Measurements from ENCODE around the gene FBXO2.

FBXO2 gene

GRCh38 chr1:11651017-11651416 is 3.2 kb downstream of the FBXO2 start:
- DNase-seq = no peak

- peak; percentile 53 to 58 for DNase-seq
These were observed 3.8 kb downstream of the FBXO2 start for GRCh38 chr1:11650331-11650991.

GRCh38 chr1:11649624-11650330 is 4.5 kb downstream of the FBXO2 start:
- no peak for DNase-seq

GRCh38 chr1:11649237-11649623 is 5.0 kb downstream of the FBXO2 start:
- DNase-seq = no peak

- no peak for DNase-seq
These were observed 5.5 kb downstream of the FBXO2 start for GRCh38 chr1:11648732-11649158.

GRCh38 chr1:11648039-11648438 is 6.2 kb downstream of the FBXO2 start:
- no peak for DNase-seq

- no peak for DNase-seq
These were observed 6.9 kb downstream of the FBXO2 start for GRCh38 chr1:11647333-11647732.

- no peak for DNase-seq
These were observed 7.9 kb downstream of the FBXO2 start for GRCh38 chr1:11646317-11646716.

- DNase-seq = peak; percentile 59 to 88
These were observed 8.5 kb downstream of the FBXO2 start for GRCh38 chr1:11645670-11646265.

- DNase-seq = no peak
These were observed 9.0 kb downstream of the FBXO2 start for GRCh38 chr1:11645270-11645669.

GRCh38 chr1:11643782-11644181 is 10.4 kb downstream of the FBXO2 start:
- no peak for DNase-seq

- peak; percentile 33 to 92 for DNase-seq
These were observed 11.7 kb downstream of the FBXO2 start for GRCh38 chr1:11642418-11643017.

- DNase-seq = no peak
These were observed 12.4 kb downstream of the FBXO2 start for GRCh38 chr1:11641776-11642305.

- DNase-seq = no peak
These were observed 13.3 kb downstream of the FBXO2 start for GRCh38 chr1:11640944-11641343.

GRCh38 chr1:11640101-11640500 is 14.1 kb downstream of the FBXO2 start:
- DNase-seq = no peak

GRCh38 chr1:11639372-11639771 is 14.9 kb downstream of the FBXO2 start:
- no peak for DNase-seq

GRCh38 chr1:11638121-11638520 is 16.1 kb downstream of the FBXO2 start:
- DNase-seq = no peak

GRCh38 chr1:11634365-11635192 is 19.6 kb downstream of the FBXO2 start:
- no peak for DNase-seq

- no peak for DNase-seq
These were observed 24.8 kb downstream of the FBXO2 start for GRCh38 chr1:11629184-11630016.

- DNase-seq = no peak
These were observed 25.5 kb downstream of the FBXO2 start for GRCh38 chr1:11628767-11629166.

- DNase-seq = no peak
These were observed 27.7 kb downstream of the FBXO2 start for GRCh38 chr1:11626551-11626950.

GRCh38 chr1:11623702-11624101 is 30.5 kb downstream of the FBXO2 start:
- no peak for DNase-seq
